ENCODE results near the gene CTNNA2.

The CTNNA2 gene

DNA sequence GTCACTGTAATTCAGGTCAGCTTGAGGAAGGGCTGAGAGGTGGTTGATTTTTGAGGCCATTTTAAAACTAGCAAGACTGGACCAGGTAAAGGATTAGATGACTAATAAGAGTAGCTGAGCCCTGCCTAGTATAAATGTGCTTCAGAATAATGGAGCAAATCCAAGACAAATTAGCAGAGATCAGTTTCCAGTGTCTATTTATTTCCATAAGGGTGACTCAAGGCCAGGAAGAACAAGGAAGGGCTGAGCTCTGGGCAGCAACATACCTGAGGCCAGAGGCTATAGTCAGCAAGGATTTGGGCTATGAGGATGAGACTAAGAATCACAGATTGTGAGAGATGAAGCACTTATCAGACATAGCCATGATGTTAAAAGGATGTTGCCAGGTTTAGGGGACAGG lies 1130.7 kb downstream of the CTNNA2 start:
- DNase-seq, result no peak

DNA sequence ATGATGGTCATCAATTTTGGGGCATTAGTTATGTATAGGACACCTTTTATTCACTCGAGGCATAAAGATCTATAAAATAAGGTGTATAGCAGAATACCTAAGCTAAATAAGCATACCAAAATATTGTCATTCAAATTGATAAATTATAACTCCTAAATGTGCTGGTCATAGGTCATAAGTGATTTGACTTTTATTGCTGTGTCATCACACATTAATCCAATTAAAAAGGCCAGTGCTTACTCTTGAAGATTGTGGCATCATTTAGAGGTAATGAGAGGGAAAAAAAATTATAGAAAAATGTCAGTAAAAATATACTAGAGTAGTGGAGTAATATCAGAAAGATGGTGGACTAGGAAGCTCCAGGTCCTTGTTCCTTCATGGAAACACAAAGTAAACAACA lies 1138.6 kb downstream of the CTNNA2 start:
- no peak for DNase-seq

DNA sequence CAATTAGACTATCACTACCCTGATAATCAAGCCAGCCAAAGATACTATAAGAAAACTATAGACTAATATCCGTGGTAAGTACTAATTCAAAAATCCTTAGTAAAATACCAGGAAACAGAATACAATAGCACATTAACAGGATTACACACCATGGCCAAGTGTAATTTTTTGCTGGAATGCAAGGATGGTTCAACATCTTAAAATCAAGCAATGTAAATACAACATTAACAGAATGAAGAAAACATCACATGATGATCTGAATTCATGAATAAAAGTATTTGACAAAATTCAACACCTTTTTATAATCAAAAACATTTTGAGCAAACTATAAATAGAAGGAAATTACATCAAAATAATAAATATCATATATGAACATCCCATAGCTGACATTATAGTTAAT lies 1142.4 kb downstream of the CTNNA2 start:
- no peak for DNase-seq

DNA sequence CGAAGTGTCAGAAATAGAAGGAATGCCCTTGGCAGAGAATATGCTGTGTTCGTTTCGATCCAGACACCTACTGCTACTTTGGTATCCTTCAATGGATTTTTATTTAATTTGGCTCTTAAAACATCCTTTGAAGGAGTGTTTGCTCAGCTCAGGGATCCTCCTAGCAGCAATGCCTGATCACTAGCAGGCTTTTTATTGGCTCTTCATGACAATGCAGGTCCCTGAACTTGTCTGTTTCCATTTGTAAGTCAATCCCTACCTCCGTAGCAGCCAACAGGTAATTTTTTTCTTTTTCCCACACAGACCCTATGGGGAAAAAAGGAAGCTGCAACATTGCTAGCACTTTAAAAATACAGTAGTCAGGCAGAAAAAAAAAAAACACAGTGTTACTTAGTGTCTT lies 1157.9 kb downstream of the CTNNA2 start:
- no peak for DNase-seq

DNA sequence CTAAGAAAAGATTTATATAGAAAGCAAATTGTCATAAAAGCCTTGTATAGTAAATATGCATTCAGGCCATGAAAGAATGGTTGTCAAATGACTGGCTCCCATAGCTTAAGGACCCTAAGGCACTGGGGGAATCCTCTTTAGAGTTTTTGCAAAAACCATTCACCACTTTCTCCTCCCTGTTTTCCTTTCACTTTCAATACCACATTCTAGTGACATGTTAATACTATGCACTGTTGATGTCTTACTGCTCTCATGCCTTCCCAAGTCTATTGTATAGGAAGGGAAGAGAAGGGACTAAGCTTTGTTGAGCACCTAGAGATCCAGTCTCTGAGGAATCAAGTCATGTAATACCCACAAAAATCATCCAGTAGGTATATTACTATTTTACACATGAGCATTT lies 1174.7 kb downstream of the CTNNA2 start:
- DNase-seq, result no peak

DNA sequence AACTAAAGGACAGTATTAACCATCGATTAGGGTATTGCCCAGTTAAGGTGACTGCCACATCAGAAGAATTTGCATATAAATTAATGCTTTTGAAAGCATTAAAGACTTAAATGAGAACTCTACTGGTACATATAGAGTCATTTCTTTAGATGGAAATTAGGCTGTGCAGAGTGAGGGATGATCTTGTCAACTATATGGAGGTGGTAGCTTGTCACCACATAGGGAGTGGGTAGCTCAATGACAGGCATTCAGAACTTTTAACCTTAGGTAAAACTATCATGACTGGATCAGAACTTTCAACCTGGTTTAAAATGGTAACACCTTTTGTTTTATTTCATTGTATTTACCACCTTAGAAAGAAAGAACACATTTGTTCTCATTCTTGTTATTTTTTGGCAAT lies 1176.3 kb downstream of the CTNNA2 start:
- no peak for DNase-seq

Data from NCI-H446 (cell line).